GM23338 (cell line): Measurements from ENCODE around the gene CAMTA1. TPM values are rescaled to one million over a fixed set of nuclear protein-coding genes. Genes with fewer than 3 reads are reported as not detected.

Experiments
- ATAC-seq: fragments of 200-7000 bp; cut with Tn5 transposase; 3 replicates; pipeline ENCODE4 v1.9.1; 2020
- DNase-seq: peaks from one replicate; pipeline ENCODE4 v3.0.0-alpha.2; 2015; ENCODE audit warnings: low spot score
- H2AFZ ChIP-seq: fragments of 200-600 bp; sonication (generic); 2 replicates; pipeline ENCODE4 v1.8.0; 2016; ENCODE audit warnings: antibody characterized with exemption, mild to moderate bottlenecking, moderate library complexity
- H3F3A ChIP-seq: fragments of 200-600 bp; sonication (generic); replicated peaks from 2 replicates; pipeline ENCODE4 v1.8.0; 2017; ENCODE audit warnings: antibody characterized with exemption, mixed run types, low read depth
- H3K27ac ChIP-seq: fragments of 200-600 bp; sonication (generic); 2 replicates; pipeline ENCODE4 v1.6.1; 2016; ENCODE audit warnings: low read depth
- H3K27me3 ChIP-seq: fragments of 200-600 bp; sonication (generic); 2 replicates; pipeline ENCODE4 v1.8.0; 2016; ENCODE audit warnings: mild to moderate bottlenecking, mixed run types, moderate library complexity; ENCODE audit not compliant: insufficient read depth
- H3K36me3 ChIP-seq: fragments of 200-600 bp; sonication (generic); 2 replicates; pipeline ENCODE4 v1.8.0; 2016; ENCODE audit warnings: mild to moderate bottlenecking; ENCODE audit not compliant: insufficient read depth
- H3K4me1 ChIP-seq: fragments of 200-600 bp; sonication (generic); 2 replicates; pipeline ENCODE4 v1.8.0; 2016; ENCODE audit warnings: mild to moderate bottlenecking, moderate library complexity; ENCODE audit not compliant: insufficient read depth
- H3K4me2 ChIP-seq: fragments of 200-600 bp; sonication (generic); 2 replicates; pipeline ENCODE4 v1.7.1; 2017; ENCODE audit warnings: mixed run types
- H3K4me3 ChIP-seq: fragments of 200-600 bp; sonication (generic); 2 replicates; pipeline ENCODE4 v1.6.1; 2016; ENCODE audit warnings: mixed run types
- H3K79me2 ChIP-seq: fragments of 200-600 bp; sonication (generic); replicated peaks from 2 replicates; pipeline ENCODE4 v1.8.0; 2017; ENCODE audit warnings: mild to moderate bottlenecking; ENCODE audit not compliant: insufficient read depth
- H3K9me2 ChIP-seq: fragments of 200-600 bp; sonication (generic); 2 replicates; pipeline ENCODE4 v1.8.0; 2017; ENCODE audit not compliant: insufficient read depth
- H4K20me1 ChIP-seq: fragments of 200-600 bp; sonication (generic); replicated peaks from 2 replicates; pipeline ENCODE4 v1.8.0; 2017; ENCODE audit warnings: mild to moderate bottlenecking; ENCODE audit not compliant: insufficient read depth
- H3K27ac Mint-ChIP-seq: 2 replicates; pipeline ENCODE4 v1.8.0; 2020; ENCODE audit warnings: inconsistent platforms, mild to moderate bottlenecking, moderate library complexity, mixed read lengths
- H3K27me3 Mint-ChIP-seq: 3 replicates; pipeline ENCODE4 v1.8.0; 2022; ENCODE audit warnings: low read depth, mild to moderate bottlenecking, moderate library complexity, mixed read lengths, inconsistent platforms; ENCODE audit not compliant: insufficient read depth, poor library complexity
- H3K36me3 Mint-ChIP-seq: 3 replicates; pipeline ENCODE4 v1.8.0; 2021; ENCODE audit warnings: low read depth, mild to moderate bottlenecking, inconsistent platforms, moderate library complexity, mixed read lengths
- H3K4me1 Mint-ChIP-seq: 3 replicates; pipeline ENCODE4 v1.8.0; 2020; ENCODE audit warnings: mild to moderate bottlenecking, inconsistent platforms, mixed read lengths
- H3K4me3 Mint-ChIP-seq: 3 replicates; pipeline ENCODE4 v1.8.0; 2021; ENCODE audit warnings: moderate library complexity, mild to moderate bottlenecking, inconsistent platforms, mixed read lengths
- H3K9me3 Mint-ChIP-seq: 3 replicates; pipeline ENCODE4 v1.8.0; 2020; ENCODE audit warnings: moderate library complexity, mild to moderate bottlenecking, inconsistent platforms, mixed read lengths
- CREB1 ChIP-seq: fragments of 250-450 bp; sonication (Bioruptor Pico); IDR thresholded peaks from 2 replicates; pipeline ENCODE4 v1.5.0; 2020; ENCODE audit warnings: low read depth, mild to moderate bottlenecking, moderate library complexity
- CTCF ChIP-seq, 2 experiments: fragments of 200-600 bp in 1 of 2; sonication (generic) in 1 of 2; conservative IDR thresholded peaks; 2 replicates each; pipeline versions ENCODE4 v1.5.1 to v1.6.1; 2016 to 2017; ENCODE audit warnings: antibody characterized with exemption in 2 of 2, low read depth in 2 of 2, mild to moderate bottlenecking in 2 of 2, moderate library complexity in 1 of 2
- EZH2 ChIP-seq: fragments of 200-600 bp; sonication (generic); IDR thresholded peaks from one replicate; pipeline ENCODE4 v1.8.0; 2017; ENCODE audit warnings: antibody characterized with exemption, mild to moderate bottlenecking, low read depth; ENCODE audit not compliant: unreplicated experiment
- EZH2phosphoT487 ChIP-seq: fragments of 200-600 bp; sonication (generic); IDR thresholded peaks from one replicate; pipeline ENCODE4 v1.8.1; 2018; ENCODE audit warnings: antibody characterized with exemption; ENCODE audit not compliant: unreplicated experiment
- JUNB ChIP-seq: IDR thresholded peaks from one replicate; pipeline ENCODE4 v1.6.1; 2016; ENCODE audit warnings: antibody characterized with exemption; ENCODE audit not compliant: unreplicated experiment
- NANOG ChIP-seq: IDR thresholded peaks from 2 replicates; pipeline ENCODE4 v1.6.1; 2016; ENCODE audit warnings: antibody characterized with exemption, borderline replicate concordance
- POLR2AphosphoS5 ChIP-seq: IDR thresholded peaks from 2 replicates; pipeline ENCODE4 v1.6.1; 2016; ENCODE audit warnings: antibody characterized with exemption, low read depth
- REST ChIP-seq: IDR thresholded peaks from one replicate; pipeline ENCODE4 v1.6.1; 2018; ENCODE audit warnings: antibody characterized with exemption; ENCODE audit not compliant: unreplicated experiment
- STAT1 ChIP-seq: IDR thresholded peaks from one replicate; pipeline ENCODE4 v1.6.1; 2016; ENCODE audit warnings: antibody characterized with exemption; ENCODE audit not compliant: unreplicated experiment
- ZNF114 ChIP-seq: fragments of 250-450 bp; sonication (Bioruptor Pico); IDR thresholded peaks from 2 replicates; pipeline ENCODE4 v1.5.0; 2020; ENCODE audit warnings: mild to moderate bottlenecking, moderate library complexity
- ZNF331 ChIP-seq: fragments of 250-450 bp; sonication (Bioruptor Pico); IDR thresholded peaks from 2 replicates; pipeline ENCODE4 v1.5.0; 2020; ENCODE audit warnings: low read depth, mild to moderate bottlenecking, moderate library complexity
- polyA plus RNA-seq: library from polyadenylated mRNA; unstranded; fragments of >200 nt; fragmentation: Nextera tagmentation; extraction: Ambion mirVana; gene quantifications from 2 replicates; pipeline ENCODE4 v1.2.1, GENCODE V29; 2016
- total RNA-seq: library from RNA; depleted of rRNA; stranded (reverse); fragments of >200 nt; shearing (Covaris generic); gene quantifications from 2 replicates; pipeline ENCODE4 v1.2.3, GENCODE V29; 2014
- TF ChIP-seq, protein P1 (sequence below): IDR thresholded peaks from 2 replicates; pipeline ENCODE4 v1.6.1; 2016; ENCODE audit warnings: antibody characterized with exemption

CAMTA1 gene
- total and polyA plus RNA-seq, 2 experiments from 2014 or later, result 115 to 519 TPM

DNA sequence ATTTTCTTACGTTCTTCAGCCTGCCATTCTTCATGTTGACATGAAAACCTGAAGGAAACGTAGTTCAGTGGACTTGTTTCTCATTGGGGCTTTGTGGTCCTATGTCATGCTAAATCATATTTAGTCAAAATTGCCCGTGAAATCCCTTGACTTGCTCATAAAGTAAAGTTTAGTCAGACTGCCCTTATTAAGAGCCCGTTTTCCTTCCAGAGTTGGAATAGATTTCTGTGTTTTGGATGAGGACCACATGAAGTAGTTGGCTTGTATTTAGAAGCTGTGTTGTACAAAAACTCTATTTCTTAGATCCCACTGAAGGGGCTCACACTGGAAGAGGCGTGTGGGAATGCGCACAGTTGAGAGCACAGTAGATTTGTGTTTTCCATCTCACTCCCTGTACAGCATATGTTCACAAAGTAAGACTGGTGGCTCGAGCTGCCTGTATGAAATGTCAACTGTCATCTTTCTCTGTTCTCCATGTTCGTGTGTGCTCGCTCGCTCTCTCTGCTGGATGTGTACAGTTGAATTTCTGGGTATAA lies 42.4 kb downstream of the CAMTA1 start (continued):
- TF ChIP-seq CTCF (conservative IDR thresholded peaks at IDR 0.05; ENCODE audit: low read depth in 2 of 2) (no peak), NANOG (no peak), CREB1 (CRISPR knock-in tag) (no peak), STAT1 (no peak), ZNF114 (CRISPR knock-in tag) (no peak), EZH2 (no peak), EZH2phosphoT487 (no peak), REST (no peak), ZNF331 (CRISPR knock-in tag) (no peak), POLR2AphosphoS5 (no peak), JUNB (no peak)
- TF ChIP-seq, protein P1, sequence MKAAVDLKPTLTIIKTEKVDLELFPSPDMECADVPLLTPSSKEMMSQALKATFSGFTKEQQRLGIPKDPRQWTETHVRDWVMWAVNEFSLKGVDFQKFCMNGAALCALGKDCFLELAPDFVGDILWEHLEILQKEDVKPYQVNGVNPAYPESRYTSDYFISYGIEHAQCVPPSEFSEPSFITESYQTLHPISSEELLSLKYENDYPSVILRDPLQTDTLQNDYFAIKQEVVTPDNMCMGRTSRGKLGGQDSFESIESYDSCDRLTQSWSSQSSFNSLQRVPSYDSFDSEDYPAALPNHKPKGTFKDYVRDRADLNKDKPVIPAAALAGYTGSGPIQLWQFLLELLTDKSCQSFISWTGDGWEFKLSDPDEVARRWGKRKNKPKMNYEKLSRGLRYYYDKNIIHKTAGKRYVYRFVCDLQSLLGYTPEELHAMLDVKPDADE, result no peak

- Histone ChIP-seq H3K79me2 (peaks cover 84% of the 10 kb centered on the region), H3K4me3 (no peak overlapping the region), H4K20me1 (peaks cover 18% of the 10 kb centered on the region), H3K4me1 (no peaks in the 10 kb centered on the region), H3K36me3 (no peaks in the 10 kb centered on the region), H3F3A (no peaks in the 10 kb centered on the region), H3K27me3 (no peaks in the 10 kb centered on the region), H3K9me2 (no peaks in the 10 kb centered on the region), H3K4me2 (no peak overlapping the region), H2AFZ (no peak overlapping the region), H3K27ac (no peak overlapping the region)
- H3K4me3 Mint-ChIP-seq, result no peak overlapping the region
- H3K27ac Mint-ChIP-seq, result no peak overlapping the region
- ATAC-seq, result no peak
- H3K9me3 Mint-ChIP-seq, result no peaks in the 10 kb centered on the region
- peaks cover 15% of the 10 kb centered on the region; the same call in 2 of the 3 replicates for H3K4me1 Mint-ChIP-seq
- peaks cover 4% of the 10 kb centered on the region for H3K27me3 Mint-ChIP-seq
- H3K36me3 Mint-ChIP-seq, result peaks cover 10% of the 10 kb centered on the region; the same call in 2 of the 3 replicates
- DNase-seq, result no peak
- TF ChIP-seq, protein P1, result no peak
- no peak for TF ChIP-seq CREB1 (CRISPR knock-in tag)
- no peak for TF ChIP-seq ZNF331 (CRISPR knock-in tag)
These were observed 46.1 kb downstream of the CAMTA1 start for GRCh38 chr1:6831366-6831765.
